WTC11 (cell line): ENCODE data around the gene ARHGEF12. TPM values are rescaled to one million over a fixed set of nuclear protein-coding genes. Genes with fewer than 3 reads are reported as not detected.

Experiments used
- ATAC-seq: fragments of 200-7000 bp; cut with Tn5 transposase; 2 replicates; pipeline ENCODE4 v1.10.0; 2021; ENCODE audit warnings: mild to moderate bottlenecking, moderate library complexity
- CTCF ChIA-PET: fragments of 300-600 bp; sonication (Branson Sonifier 250); formaldehyde crosslinking; loops from one replicate; lab custom pipeline; 2021; ENCODE audit warnings: antibody characterized with exemption; lab: Charles Lee
- POLR2A ChIA-PET: fragments of 350-600 bp; sonication (Branson Sonifier 250); formaldehyde crosslinking; loops from one replicate; lab custom pipeline; 2021; ENCODE audit warnings: antibody characterized with exemption; lab: Charles Lee
- DNase-seq: peaks from one replicate; pipeline ENCODE4 v3.0.0; 2021; ENCODE audit warnings: low spot score
- H3K27ac Mint-ChIP-seq: 2 replicates; pipeline ENCODE4 v1.8.0; 2021; ENCODE audit warnings: mixed read lengths
- H3K27me3 Mint-ChIP-seq: 2 replicates; pipeline ENCODE4 v1.8.0; 2021; ENCODE audit warnings: low read depth, mild to moderate bottlenecking, moderate library complexity, mixed read lengths
- H3K36me3 Mint-ChIP-seq: 2 replicates; pipeline ENCODE4 v1.8.0; 2021; ENCODE audit warnings: mixed read lengths
- H3K4me1 Mint-ChIP-seq: 2 replicates; pipeline ENCODE4 v1.8.0; 2022; ENCODE audit warnings: mixed read lengths
- H3K4me3 Mint-ChIP-seq: 2 replicates; pipeline ENCODE4 v1.8.0; 2021; ENCODE audit warnings: mild to moderate bottlenecking, moderate library complexity, mixed read lengths
- H3K9me3 Mint-ChIP-seq: 2 replicates; pipeline ENCODE4 v1.8.0; 2021; ENCODE audit warnings: mixed read lengths
- GABPB1 ChIP-seq: sonication (generic); formaldehyde crosslinking; IDR thresholded peaks from 2 replicates; pipeline ENCODE4 v1.8.1; 2023; ENCODE audit warnings: mild to moderate bottlenecking, missing genetic modification reagents
- KAT7 ChIP-seq: sonication (generic); formaldehyde crosslinking; IDR thresholded peaks from 2 replicates; pipeline ENCODE4 v1.8.1; 2023; ENCODE audit warnings: missing genetic modification reagents, mild to moderate bottlenecking, borderline replicate concordance
- NR1H2 ChIP-seq: sonication (generic); formaldehyde crosslinking; IDR thresholded peaks from 2 replicates; pipeline ENCODE4 v1.9.0; 2021; ENCODE audit warnings: mild to moderate bottlenecking, moderate library complexity, missing genetic modification reagents
- PRRX2 ChIP-seq: fragments of 250-450 bp; sonication (Bioruptor Pico); IDR thresholded peaks from 2 replicates; pipeline ENCODE4 v1.8.0; 2021; ENCODE audit warnings: mild to moderate bottlenecking
- SOX15 ChIP-seq: fragments of 250-450 bp; sonication (Bioruptor Pico); IDR thresholded peaks from 2 replicates; pipeline ENCODE4 v1.9.0; 2021; ENCODE audit warnings: mild to moderate bottlenecking
- TEAD1 ChIP-seq: sonication (generic); formaldehyde crosslinking; IDR thresholded peaks from 2 replicates; pipeline ENCODE4 v1.8.0; 2022; ENCODE audit warnings: mild to moderate bottlenecking, missing genetic modification reagents
- TEAD4 ChIP-seq: sonication (generic); formaldehyde crosslinking; IDR thresholded peaks from 2 replicates; pipeline ENCODE4 v1.8.0; 2022; ENCODE audit warnings: mild to moderate bottlenecking, missing genetic modification reagents
- ZNF263 ChIP-seq: sonication (generic); formaldehyde crosslinking; IDR thresholded peaks from 2 replicates; pipeline ENCODE4 v1.8.1; 2022; ENCODE audit warnings: low read depth, mild to moderate bottlenecking, moderate library complexity, missing genetic modification reagents
- ZNF396 ChIP-seq: fragments of 250-450 bp; sonication (Bioruptor Pico); IDR thresholded peaks from 2 replicates; pipeline ENCODE4 v1.8.0; 2021; ENCODE audit warnings: mild to moderate bottlenecking, moderate library complexity, borderline replicate concordance
- ZNF671 ChIP-seq: fragments of 250-450 bp; sonication (Bioruptor Pico); IDR thresholded peaks from 2 replicates; pipeline ENCODE4 v1.8.0; 2021; ENCODE audit warnings: mild to moderate bottlenecking
- ZSCAN18 ChIP-seq: fragments of 250-450 bp; sonication (Bioruptor Pico); IDR thresholded peaks from 2 replicates; pipeline ENCODE4 v2.1.2; 2022; ENCODE audit warnings: mild to moderate bottlenecking, moderate library complexity
- total RNA-seq: library from RNA; stranded (reverse); gene quantifications from 3 replicates; pipeline ENCODE4 v1.2.3, GENCODE V29; 2021
- TF ChIP-seq, protein P1 (sequence below): sonication (generic); formaldehyde crosslinking; IDR thresholded peaks from 2 replicates; pipeline ENCODE4 v1.8.1; 2023; ENCODE audit warnings: mild to moderate bottlenecking, missing genetic modification reagents, moderate library complexity
- TF ChIP-seq, protein P2 (sequence below): fragments of 250-450 bp; sonication (Bioruptor Pico); IDR thresholded peaks from 2 replicates; pipeline ENCODE4 v1.9.0; 2021; ENCODE audit warnings: mild to moderate bottlenecking
- TF ChIP-seq, protein P3 (sequence below): sonication (generic); formaldehyde crosslinking; IDR thresholded peaks from 2 replicates; pipeline ENCODE4 v1.8.0; 2022; ENCODE audit warnings: mild to moderate bottlenecking, missing genetic modification reagents
- TF ChIP-seq, protein P4 (sequence below): fragments of 200-600 bp; IDR thresholded peaks from 2 replicates; pipeline ENCODE4 v1.8.0; 2022; ENCODE audit warnings: antibody characterized with exemption
- TF ChIP-seq, protein P5 (sequence below): sonication (generic); formaldehyde crosslinking; IDR thresholded peaks from 2 replicates; pipeline ENCODE4 v1.8.1; 2023; ENCODE audit warnings: mild to moderate bottlenecking, missing genetic modification reagents
- TF ChIP-seq, protein P6 (sequence below): fragments of 250-450 bp; sonication (Bioruptor Pico); IDR thresholded peaks from 2 replicates; pipeline ENCODE4 v1.9.0; 2021; ENCODE audit warnings: mild to moderate bottlenecking, borderline replicate concordance
- TF ChIP-seq, protein P7 (sequence below): sonication (generic); formaldehyde crosslinking; IDR thresholded peaks from 2 replicates; pipeline ENCODE4 v1.8.1; 2022; ENCODE audit warnings: missing genetic modification reagents, borderline replicate concordance

ARHGEF12 gene
- total RNA-seq, 1 experiment from 2014 or later = 35.8 TPM

- TF ChIP-seq, protein P1, sequence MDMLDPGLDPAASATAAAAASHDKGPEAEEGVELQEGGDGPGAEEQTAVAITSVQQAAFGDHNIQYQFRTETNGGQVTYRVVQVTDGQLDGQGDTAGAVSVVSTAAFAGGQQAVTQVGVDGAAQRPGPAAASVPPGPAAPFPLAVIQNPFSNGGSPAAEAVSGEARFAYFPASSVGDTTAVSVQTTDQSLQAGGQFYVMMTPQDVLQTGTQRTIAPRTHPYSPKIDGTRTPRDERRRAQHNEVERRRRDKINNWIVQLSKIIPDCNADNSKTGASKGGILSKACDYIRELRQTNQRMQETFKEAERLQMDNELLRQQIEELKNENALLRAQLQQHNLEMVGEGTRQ (CRISPR knock-in tag) = no peak
- TF ChIP-seq, protein P2, sequence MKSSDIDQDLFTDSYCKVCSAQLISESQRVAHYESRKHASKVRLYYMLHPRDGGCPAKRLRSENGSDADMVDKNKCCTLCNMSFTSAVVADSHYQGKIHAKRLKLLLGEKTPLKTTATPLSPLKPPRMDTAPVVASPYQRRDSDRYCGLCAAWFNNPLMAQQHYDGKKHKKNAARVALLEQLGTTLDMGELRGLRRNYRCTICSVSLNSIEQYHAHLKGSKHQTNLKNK = no peak
- TF ChIP-seq ZNF263 (CRISPR knock-in tag) = no peak
- no peak for TF ChIP-seq NR1H2 (CRISPR knock-in tag)
- TF ChIP-seq PRRX2 (CRISPR knock-in tag) = no peak
These were observed 36.1 kb downstream of the ARHGEF12 start (continued) for GRCh38 chr11:120372296-120372695.

DNA sequence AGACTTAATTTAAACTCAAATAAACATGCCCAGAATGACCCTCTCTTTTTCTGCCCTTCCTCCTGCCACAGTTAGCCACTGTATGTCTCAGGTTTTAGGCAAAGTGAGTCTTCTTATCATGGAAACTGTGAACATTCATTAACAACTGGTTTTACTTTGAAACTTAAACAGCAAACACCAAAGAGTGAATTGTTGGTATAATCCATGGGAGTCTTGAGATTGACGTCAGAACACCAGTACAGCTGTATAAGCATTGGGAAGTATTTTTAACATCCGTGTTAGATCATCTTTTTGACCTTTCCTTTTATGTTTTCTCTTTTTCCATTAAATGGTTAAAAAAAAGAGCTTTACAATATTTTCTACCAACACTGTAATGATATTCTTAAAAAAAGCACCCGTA lies 38.9 kb downstream of the ARHGEF12 start:
- ChIA-PET POLR2A (no interaction called here), CTCF (interaction anchor here (1.5 kb wide), 2 partner anchors 16 to 39 kb away, joined by 4 read pairs; partner anchors contain the start of gene ARHGEF12)
- DNase-seq = no peak
- no peak for TF ChIP-seq KAT7 (CRISPR knock-in tag)
- TF ChIP-seq SOX15 (CRISPR knock-in tag) = no peak
- TF ChIP-seq TEAD4 (CRISPR knock-in tag) = no peak
- TF ChIP-seq, protein P3, sequence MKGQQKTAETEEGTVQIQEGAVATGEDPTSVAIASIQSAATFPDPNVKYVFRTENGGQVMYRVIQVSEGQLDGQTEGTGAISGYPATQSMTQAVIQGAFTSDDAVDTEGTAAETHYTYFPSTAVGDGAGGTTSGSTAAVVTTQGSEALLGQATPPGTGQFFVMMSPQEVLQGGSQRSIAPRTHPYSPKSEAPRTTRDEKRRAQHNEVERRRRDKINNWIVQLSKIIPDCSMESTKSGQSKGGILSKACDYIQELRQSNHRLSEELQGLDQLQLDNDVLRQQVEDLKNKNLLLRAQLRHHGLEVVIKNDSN (CRISPR knock-in tag) = no peak
- TF ChIP-seq, protein P4, sequence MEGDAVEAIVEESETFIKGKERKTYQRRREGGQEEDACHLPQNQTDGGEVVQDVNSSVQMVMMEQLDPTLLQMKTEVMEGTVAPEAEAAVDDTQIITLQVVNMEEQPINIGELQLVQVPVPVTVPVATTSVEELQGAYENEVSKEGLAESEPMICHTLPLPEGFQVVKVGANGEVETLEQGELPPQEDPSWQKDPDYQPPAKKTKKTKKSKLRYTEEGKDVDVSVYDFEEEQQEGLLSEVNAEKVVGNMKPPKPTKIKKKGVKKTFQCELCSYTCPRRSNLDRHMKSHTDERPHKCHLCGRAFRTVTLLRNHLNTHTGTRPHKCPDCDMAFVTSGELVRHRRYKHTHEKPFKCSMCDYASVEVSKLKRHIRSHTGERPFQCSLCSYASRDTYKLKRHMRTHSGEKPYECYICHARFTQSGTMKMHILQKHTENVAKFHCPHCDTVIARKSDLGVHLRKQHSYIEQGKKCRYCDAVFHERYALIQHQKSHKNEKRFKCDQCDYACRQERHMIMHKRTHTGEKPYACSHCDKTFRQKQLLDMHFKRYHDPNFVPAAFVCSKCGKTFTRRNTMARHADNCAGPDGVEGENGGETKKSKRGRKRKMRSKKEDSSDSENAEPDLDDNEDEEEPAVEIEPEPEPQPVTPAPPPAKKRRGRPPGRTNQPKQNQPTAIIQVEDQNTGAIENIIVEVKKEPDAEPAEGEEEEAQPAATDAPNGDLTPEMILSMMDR = no peak
- TF ChIP-seq ZNF671 = no peak
- TF ChIP-seq GABPB1 (CRISPR knock-in tag) = no peak
- TF ChIP-seq, protein P5, sequence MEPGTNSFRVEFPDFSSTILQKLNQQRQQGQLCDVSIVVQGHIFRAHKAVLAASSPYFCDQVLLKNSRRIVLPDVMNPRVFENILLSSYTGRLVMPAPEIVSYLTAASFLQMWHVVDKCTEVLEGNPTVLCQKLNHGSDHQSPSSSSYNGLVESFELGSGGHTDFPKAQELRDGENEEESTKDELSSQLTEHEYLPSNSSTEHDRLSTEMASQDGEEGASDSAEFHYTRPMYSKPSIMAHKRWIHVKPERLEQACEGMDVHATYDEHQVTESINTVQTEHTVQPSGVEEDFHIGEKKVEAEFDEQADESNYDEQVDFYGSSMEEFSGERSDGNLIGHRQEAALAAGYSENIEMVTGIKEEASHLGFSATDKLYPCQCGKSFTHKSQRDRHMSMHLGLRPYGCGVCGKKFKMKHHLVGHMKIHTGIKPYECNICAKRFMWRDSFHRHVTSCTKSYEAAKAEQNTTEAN (CRISPR knock-in tag) = no peak
- Mint-ChIP-seq H3K9me3 (peaks cover 22% of the 10 kb centered on the region), H3K4me1 (peaks cover 26% of the 10 kb centered on the region), H3K4me3 (no peak overlapping the region), H3K36me3 (peaks cover 16% of the 10 kb centered on the region), H3K27ac (peak overlapping the region; percentile 43; the same call in 1 of the 2 replicates), H3K27me3 (no peaks in the 10 kb centered on the region)
- ATAC-seq = no peak

DNA sequence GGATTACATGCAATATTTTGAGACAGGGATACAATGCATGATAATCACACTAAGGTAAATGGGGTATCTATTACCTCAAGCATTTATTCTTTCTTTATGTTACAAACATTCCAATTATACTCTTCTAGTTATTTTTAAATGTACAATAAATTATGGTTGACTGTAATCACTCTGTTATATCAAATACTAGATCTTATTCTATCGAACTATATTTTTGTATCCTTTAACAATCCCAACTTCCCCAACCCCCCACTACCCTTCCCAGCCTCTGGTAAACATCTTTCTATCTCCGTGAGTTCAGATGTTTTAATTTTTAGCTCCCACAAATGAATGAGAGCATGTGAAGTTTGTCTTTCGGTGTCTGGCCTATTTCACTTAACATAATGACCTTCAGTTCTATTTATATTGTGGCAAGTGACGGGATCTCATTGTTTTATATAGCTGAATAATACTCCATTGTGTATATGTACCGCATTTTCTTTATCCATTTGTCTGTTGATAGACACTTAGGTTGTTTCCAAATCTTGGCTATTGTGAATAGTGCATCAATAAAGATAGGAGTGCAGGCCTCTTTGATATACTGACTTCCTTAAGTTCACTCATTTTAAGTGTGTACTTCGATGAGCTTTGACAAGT lies 40.5 kb downstream of the ARHGEF12 start:
- no peak for DNase-seq
- Mint-ChIP-seq H3K36me3 (peaks cover 16% of the 10 kb centered on the region), H3K4me3 (no peak overlapping the region), H3K4me1 (peaks cover 21% of the 10 kb centered on the region), H3K27me3 (no peaks in the 10 kb centered on the region), H3K9me3 (peaks cover 22% of the 10 kb centered on the region), H3K27ac (0 out of 2 replicates have a peak overlapping the region, but pooled peaks have one; percentile 69)
- POLR2A ChIA-PET = no interaction called here
- CTCF ChIA-PET = no interaction called here
- ATAC-seq = no peak
- TF ChIP-seq, protein P6, sequence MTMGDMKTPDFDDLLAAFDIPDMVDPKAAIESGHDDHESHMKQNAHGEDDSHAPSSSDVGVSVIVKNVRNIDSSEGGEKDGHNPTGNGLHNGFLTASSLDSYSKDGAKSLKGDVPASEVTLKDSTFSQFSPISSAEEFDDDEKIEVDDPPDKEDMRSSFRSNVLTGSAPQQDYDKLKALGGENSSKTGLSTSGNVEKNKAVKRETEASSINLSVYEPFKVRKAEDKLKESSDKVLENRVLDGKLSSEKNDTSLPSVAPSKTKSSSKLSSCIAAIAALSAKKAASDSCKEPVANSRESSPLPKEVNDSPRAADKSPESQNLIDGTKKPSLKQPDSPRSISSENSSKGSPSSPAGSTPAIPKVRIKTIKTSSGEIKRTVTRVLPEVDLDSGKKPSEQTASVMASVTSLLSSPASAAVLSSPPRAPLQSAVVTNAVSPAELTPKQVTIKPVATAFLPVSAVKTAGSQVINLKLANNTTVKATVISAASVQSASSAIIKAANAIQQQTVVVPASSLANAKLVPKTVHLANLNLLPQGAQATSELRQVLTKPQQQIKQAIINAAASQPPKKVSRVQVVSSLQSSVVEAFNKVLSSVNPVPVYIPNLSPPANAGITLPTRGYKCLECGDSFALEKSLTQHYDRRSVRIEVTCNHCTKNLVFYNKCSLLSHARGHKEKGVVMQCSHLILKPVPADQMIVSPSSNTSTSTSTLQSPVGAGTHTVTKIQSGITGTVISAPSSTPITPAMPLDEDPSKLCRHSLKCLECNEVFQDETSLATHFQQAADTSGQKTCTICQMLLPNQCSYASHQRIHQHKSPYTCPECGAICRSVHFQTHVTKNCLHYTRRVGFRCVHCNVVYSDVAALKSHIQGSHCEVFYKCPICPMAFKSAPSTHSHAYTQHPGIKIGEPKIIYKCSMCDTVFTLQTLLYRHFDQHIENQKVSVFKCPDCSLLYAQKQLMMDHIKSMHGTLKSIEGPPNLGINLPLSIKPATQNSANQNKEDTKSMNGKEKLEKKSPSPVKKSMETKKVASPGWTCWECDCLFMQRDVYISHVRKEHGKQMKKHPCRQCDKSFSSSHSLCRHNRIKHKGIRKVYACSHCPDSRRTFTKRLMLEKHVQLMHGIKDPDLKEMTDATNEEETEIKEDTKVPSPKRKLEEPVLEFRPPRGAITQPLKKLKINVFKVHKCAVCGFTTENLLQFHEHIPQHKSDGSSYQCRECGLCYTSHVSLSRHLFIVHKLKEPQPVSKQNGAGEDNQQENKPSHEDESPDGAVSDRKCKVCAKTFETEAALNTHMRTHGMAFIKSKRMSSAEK = no peak
- TF ChIP-seq TEAD1 (CRISPR knock-in tag) = no peak
- no peak for TF ChIP-seq ZSCAN18
- no peak for TF ChIP-seq ZNF396 (CRISPR knock-in tag)
- TF ChIP-seq, protein P7, sequence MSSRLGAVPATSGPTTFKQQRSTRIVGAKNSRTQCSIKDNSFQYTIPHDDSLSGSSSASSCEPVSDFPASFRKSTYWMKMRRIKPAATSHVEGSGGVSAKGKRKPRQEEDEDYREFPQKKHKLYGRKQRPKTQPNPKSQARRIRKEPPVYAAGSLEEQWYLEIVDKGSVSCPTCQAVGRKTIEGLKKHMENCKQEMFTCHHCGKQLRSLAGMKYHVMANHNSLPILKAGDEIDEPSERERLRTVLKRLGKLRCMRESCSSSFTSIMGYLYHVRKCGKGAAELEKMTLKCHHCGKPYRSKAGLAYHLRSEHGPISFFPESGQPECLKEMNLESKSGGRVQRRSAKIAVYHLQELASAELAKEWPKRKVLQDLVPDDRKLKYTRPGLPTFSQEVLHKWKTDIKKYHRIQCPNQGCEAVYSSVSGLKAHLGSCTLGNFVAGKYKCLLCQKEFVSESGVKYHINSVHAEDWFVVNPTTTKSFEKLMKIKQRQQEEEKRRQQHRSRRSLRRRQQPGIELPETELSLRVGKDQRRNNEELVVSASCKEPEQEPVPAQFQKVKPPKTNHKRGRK (CRISPR knock-in tag) = no peak
